DOHH2 (cell line): Measurements from ENCODE around the gene RNF217.
"Not testable (repeated sequence)": the region's sequence is repeated elsewhere in the genome, so short reads cannot be mapped to it uniquely, and the experiment has no call there.

ENCODE experiments used
- H3F3A ChIP-seq: fragments of 200-600 bp; sonication (generic), shearing (Covaris generic); 2 replicates; pipeline ENCODE4 v1.6.0; 2016; ENCODE audit warnings: antibody characterized with exemption, mild to moderate bottlenecking; ENCODE audit not compliant: control insufficient read depth, insufficient read depth
- H3K27ac ChIP-seq: fragments of 200-600 bp; sonication (generic); 2 replicates; pipeline ENCODE4 v1.5.1; 2014; ENCODE audit warnings: low read depth, mild to moderate bottlenecking, low read length, moderate library complexity
- H3K27me3 ChIP-seq: fragments of 200-600 bp; sonication (generic); 2 replicates; pipeline ENCODE4 v1.6.1; 2014; ENCODE audit warnings: mild to moderate bottlenecking, low read length, mixed read lengths; ENCODE audit not compliant: control insufficient read depth
- H3K36me3 ChIP-seq: fragments of 200-600 bp; sonication (generic); 2 replicates; pipeline ENCODE4 v1.6.1; 2014; ENCODE audit warnings: mild to moderate bottlenecking, low read length, moderate library complexity, mixed read lengths; ENCODE audit not compliant: control insufficient read depth
- H3K4me1 ChIP-seq: fragments of 200-600 bp; sonication (generic); 2 replicates; pipeline ENCODE4 v1.6.1; 2014; ENCODE audit warnings: mild to moderate bottlenecking, low read length, mixed read lengths; ENCODE audit not compliant: control insufficient read depth
- H3K4me2 ChIP-seq: fragments of 200-600 bp; sonication (generic); 2 replicates; pipeline ENCODE4 v1.6.0; 2014; ENCODE audit warnings: mild to moderate bottlenecking, low read length, moderate library complexity
- H3K4me3 ChIP-seq: fragments of 200-600 bp; sonication (generic); 2 replicates; pipeline ENCODE4 v1.5.1; 2014; ENCODE audit warnings: mild to moderate bottlenecking, low read length, mixed read lengths
- H3K79me2 ChIP-seq: fragments of 200-600 bp; sonication (generic); 2 replicates; pipeline ENCODE4 v1.6.1; 2014; ENCODE audit warnings: mild to moderate bottlenecking, low read length, mixed read lengths; ENCODE audit not compliant: control insufficient read depth
- H3K9me2 ChIP-seq: fragments of 200-600 bp; sonication (generic); replicated peaks from 2 replicates; pipeline ENCODE4 v1.6.1; 2014; ENCODE audit warnings: mild to moderate bottlenecking, low read length, mixed read lengths; ENCODE audit not compliant: control insufficient read depth
- H3K9me3 ChIP-seq: fragments of 200-600 bp; sonication (generic); 2 replicates; pipeline ENCODE4 v1.6.1; 2014; ENCODE audit warnings: antibody characterized with exemption, low read length, mixed read lengths; ENCODE audit not compliant: control insufficient read depth, insufficient read depth
- H4K20me1 ChIP-seq: fragments of 200-600 bp; sonication (generic); 2 replicates; pipeline ENCODE4 v1.6.0; 2014; ENCODE audit warnings: low read depth, mild to moderate bottlenecking, antibody characterized with exemption, low read length, moderate library complexity; ENCODE audit not compliant: control insufficient read depth, insufficient read depth
- CTCF ChIP-seq: fragments of 200-600 bp; sonication (generic); IDR thresholded peaks from one replicate; pipeline ENCODE4 v1.5.1; 2014; ENCODE audit warnings: antibody characterized with exemption, mild to moderate bottlenecking, low read depth, low read length; ENCODE audit not compliant: poor library complexity, severe bottlenecking
- EZH2phosphoT487 ChIP-seq: fragments of 200-600 bp; sonication (generic); IDR thresholded peaks from 2 replicates; pipeline ENCODE4 v1.6.1; 2017; ENCODE audit warnings: borderline replicate concordance, mild to moderate bottlenecking, antibody characterized with exemption, low read length, moderate library complexity, mixed read lengths

Gene RNF217

GRCh38 chr6:125031385-125031784 lies 69.1 kb downstream of the RNF217 start:
- Histone ChIP-seq H3K36me3 (no peaks in the 10 kb centered on the region), H3K9me2 (no peaks in the 10 kb centered on the region), H3F3A (no peaks in the 10 kb centered on the region), H3K79me2 (no peaks in the 10 kb centered on the region), H4K20me1 (no peaks in the 10 kb centered on the region), H3K4me3 (no peak overlapping the region), H3K4me2 (no peak overlapping the region), H3K27ac (no peak overlapping the region), H3K4me1 (no peaks in the 10 kb centered on the region), H3K27me3 (no peaks in the 10 kb centered on the region), H3K9me3 (no peaks in the 10 kb centered on the region)
- TF ChIP-seq CTCF (no peak), EZH2phosphoT487 (no peak)

GRCh38 chr6:125034929-125035328 lies 72.7 kb downstream of the RNF217 start:
- not testable (repeated sequence) for H3K4me2 ChIP-seq, H3K27ac ChIP-seq, H3K9me3 ChIP-seq, H3K9me2 ChIP-seq, H3K79me2 ChIP-seq, H3K36me3 ChIP-seq, H3K4me3 ChIP-seq, H4K20me1 ChIP-seq, H3F3A ChIP-seq, H3K27me3 ChIP-seq, H3K4me1 ChIP-seq

GRCh38 chr6:125036486-125036885 lies 74.2 kb downstream of the RNF217 start:
- H3K79me2 ChIP-seq, H3K4me3 ChIP-seq, H3K9me3 ChIP-seq, H3K27me3 ChIP-seq, H4K20me1 ChIP-seq, H3K4me2 ChIP-seq, H3K36me3 ChIP-seq, H3F3A ChIP-seq, H3K9me2 ChIP-seq, H3K27ac ChIP-seq, H3K4me1 ChIP-seq: not testable (repeated sequence)

GRCh38 chr6:125037827-125038226 lies 75.6 kb downstream of the RNF217 start:
- H3K36me3 ChIP-seq = no peaks in the 10 kb centered on the region
- no peaks in the 10 kb centered on the region for H3K9me3 ChIP-seq
- H3K27me3 ChIP-seq = no peaks in the 10 kb centered on the region
- no peak overlapping the region for H3K4me3 ChIP-seq
- no peak for TF ChIP-seq CTCF
- no peak for TF ChIP-seq EZH2phosphoT487
- H3K9me2 ChIP-seq = no peaks in the 10 kb centered on the region
- no peaks in the 10 kb centered on the region for H3F3A ChIP-seq
- no peaks in the 10 kb centered on the region for H3K79me2 ChIP-seq
- no peaks in the 10 kb centered on the region for H4K20me1 ChIP-seq
- H3K4me2 ChIP-seq = no peak overlapping the region
- no peak overlapping the region for H3K27ac ChIP-seq
- no peaks in the 10 kb centered on the region for H3K4me1 ChIP-seq
